Measurements from ENCODE around the gene LSR. TPM values are rescaled to one million over a fixed set of nuclear protein-coding genes. Genes with fewer than 3 reads are reported as not detected.

LSR gene
- total RNA-seq, 1 donor from 2014 or later, result 18.1 TPM

- no peak overlapping the region for H3K4me3 ChIP-seq (ENCODE audit: insufficient read depth, low read depth, low read length)
- H3K27ac ChIP-seq (ENCODE audit: low read depth, low read length), result no peak overlapping the region
- no peaks in the 10 kb centered on the region for H3K9me3 Mint-ChIP-seq (ENCODE audit: unreplicated experiment)
- no peaks in the 10 kb centered on the region for H4K20me1 ChIP-seq (ENCODE audit: insufficient read depth, low read length)
- FAIRE-seq (no peak), DNase-seq (ENCODE audit: low read depth) (no peak)
- no peaks in the 10 kb centered on the region for H3K36me3 ChIP-seq (ENCODE audit: insufficient read depth, low read length)
- H2AFZ ChIP-seq (ENCODE audit: low read depth, low read length), result no peak overlapping the region
- H3K4me1 ChIP-seq (ENCODE audit: insufficient read depth, low read length), result peaks cover 5% of the 10 kb centered on the region
- TF ChIP-seq EZH2 (IDR thresholded peaks at IDR 0.05; ENCODE audit: insufficient read depth, low read length) (no peak), CTCF (IDR thresholded peaks at IDR 0.05; ENCODE audit: insufficient read depth, low read depth, low read length) (no peak)
- H3K4me2 ChIP-seq (ENCODE audit: low read length), result no peak overlapping the region
- H3K27me3 Mint-ChIP-seq (ENCODE audit: low read depth, unreplicated experiment), result peaks cover 35% of the 10 kb centered on the region
- H3K36me3 Mint-ChIP-seq (ENCODE audit: low read depth, unreplicated experiment), result no peaks in the 10 kb centered on the region
- no peaks in the 10 kb centered on the region for H3K9me3 ChIP-seq (ENCODE audit: insufficient read depth, low read depth, low read length)
- no peak overlapping the region for H3K27ac Mint-ChIP-seq (ENCODE audit: unreplicated experiment)
- no peaks in the 10 kb centered on the region for H3K79me2 ChIP-seq (ENCODE audit: insufficient read depth, low read length)
- H3K4me1 Mint-ChIP-seq (ENCODE audit: low read depth, unreplicated experiment), result peaks cover 15% of the 10 kb centered on the region
- H3K27me3 ChIP-seq (ENCODE audit: insufficient read depth, low read length), result no peaks in the 10 kb centered on the region
- H3K9ac ChIP-seq (ENCODE audit: low read length), result no peak overlapping the region
- no peak overlapping the region for H3K4me3 Mint-ChIP-seq (ENCODE audit: unreplicated experiment)
Observed at GRCh38 chr19:35314031-35314430, 65.2 kb downstream of the LSR start.

- Mint-ChIP-seq H3K27me3 (ENCODE audit: low read depth, unreplicated experiment) (peaks cover 32% of the 10 kb centered on the region), H3K4me3 (ENCODE audit: unreplicated experiment) (no peak overlapping the region), H3K36me3 (ENCODE audit: low read depth, unreplicated experiment) (no peaks in the 10 kb centered on the region), H3K4me1 (ENCODE audit: low read depth, unreplicated experiment) (peaks cover 10% of the 10 kb centered on the region), H3K9me3 (ENCODE audit: unreplicated experiment) (no peaks in the 10 kb centered on the region), H3K27ac (ENCODE audit: unreplicated experiment) (no peak overlapping the region)
- DNase-seq (ENCODE audit: low read depth) (no peak), FAIRE-seq (no peak)
- no peak overlapping the region for H2AFZ ChIP-seq (ENCODE audit: low read depth, low read length)
- H3K79me2 ChIP-seq (ENCODE audit: insufficient read depth, low read length), result no peaks in the 10 kb centered on the region
- H3K9ac ChIP-seq (ENCODE audit: low read length), result no peak overlapping the region
- H4K20me1 ChIP-seq (ENCODE audit: insufficient read depth, low read length), result no peaks in the 10 kb centered on the region
- H3K27me3 ChIP-seq (ENCODE audit: insufficient read depth, low read length), result no peaks in the 10 kb centered on the region
- no peaks in the 10 kb centered on the region for H3K36me3 ChIP-seq (ENCODE audit: insufficient read depth, low read length)
- TF ChIP-seq CTCF (IDR thresholded peaks at IDR 0.05; ENCODE audit: insufficient read depth, low read depth, low read length) (no peak), EZH2 (IDR thresholded peaks at IDR 0.05; ENCODE audit: insufficient read depth, low read length) (no peak)
- no peak overlapping the region for H3K27ac ChIP-seq (ENCODE audit: low read depth, low read length)
- H3K9me3 ChIP-seq (ENCODE audit: insufficient read depth, low read depth, low read length), result no peaks in the 10 kb centered on the region
- H3K4me2 ChIP-seq (ENCODE audit: low read length), result no peak overlapping the region
- H3K4me1 ChIP-seq (ENCODE audit: insufficient read depth, low read length), result peaks cover 7% of the 10 kb centered on the region
- no peak overlapping the region for H3K4me3 ChIP-seq (ENCODE audit: insufficient read depth, low read depth, low read length)
Observed at GRCh38 chr19:35314858-35315470, 66.2 kb downstream of the LSR start.

DNA sequence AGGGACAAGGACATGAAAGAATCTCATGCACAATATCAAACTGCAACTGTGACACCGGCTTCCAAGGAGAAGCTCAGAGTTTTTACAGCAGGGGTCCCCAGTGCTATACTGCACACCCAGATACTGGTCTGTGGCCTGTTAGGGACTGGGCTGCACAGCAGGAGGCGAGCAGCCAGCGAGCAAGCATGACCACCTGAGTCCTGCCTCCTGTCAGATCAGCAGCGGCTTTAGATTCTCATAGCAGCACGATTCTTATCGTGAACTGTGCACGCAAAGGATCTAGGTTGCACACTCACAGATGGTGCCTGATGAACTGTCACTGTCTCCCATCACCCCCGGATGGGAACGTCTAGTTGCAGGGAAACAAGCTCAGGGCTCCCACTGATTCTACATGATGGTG lies 67.1 kb downstream of the LSR start:
- H3K27me3 Mint-ChIP-seq (ENCODE audit: low read depth, unreplicated experiment), result peaks cover 26% of the 10 kb centered on the region
- Histone ChIP-seq H3K79me2 (ENCODE audit: insufficient read depth, low read length) (no peaks in the 10 kb centered on the region), H4K20me1 (ENCODE audit: insufficient read depth, low read length) (no peaks in the 10 kb centered on the region), H3K4me1 (ENCODE audit: insufficient read depth, low read length) (peaks cover 7% of the 10 kb centered on the region), H3K4me2 (ENCODE audit: low read length) (no peak overlapping the region), H3K36me3 (ENCODE audit: insufficient read depth, low read length) (no peaks in the 10 kb centered on the region), H3K27ac (ENCODE audit: low read depth, low read length) (no peak overlapping the region), H3K27me3 (ENCODE audit: insufficient read depth, low read length) (no peaks in the 10 kb centered on the region), H3K9ac (ENCODE audit: low read length) (no peak overlapping the region), H3K9me3 (ENCODE audit: insufficient read depth, low read depth, low read length) (no peaks in the 10 kb centered on the region), H3K4me3 (ENCODE audit: insufficient read depth, low read depth, low read length) (no peak overlapping the region), H2AFZ (ENCODE audit: low read depth, low read length) (no peak overlapping the region)
- FAIRE-seq (no peak), DNase-seq (ENCODE audit: low read depth) (no peak)
- TF ChIP-seq CTCF (IDR thresholded peaks at IDR 0.05; ENCODE audit: insufficient read depth, low read depth, low read length), result no peak
- no peak for TF ChIP-seq EZH2 (IDR thresholded peaks at IDR 0.05; ENCODE audit: insufficient read depth, low read length)
- H3K4me3 Mint-ChIP-seq (ENCODE audit: unreplicated experiment), result no peak overlapping the region
- H3K4me1 Mint-ChIP-seq (ENCODE audit: low read depth, unreplicated experiment), result peaks cover 10% of the 10 kb centered on the region
- H3K27ac Mint-ChIP-seq (ENCODE audit: unreplicated experiment), result no peak overlapping the region
- H3K9me3 Mint-ChIP-seq (ENCODE audit: unreplicated experiment), result no peaks in the 10 kb centered on the region
- no peaks in the 10 kb centered on the region for H3K36me3 Mint-ChIP-seq (ENCODE audit: low read depth, unreplicated experiment)
